GM21786 (cell line): ENCODE data around the gene CHPF.

Source experiments
- ATAC-seq: cut with Tn5 transposase; IDR thresholded peaks from one replicate; pipeline ENCODE4 v1.9.1; 2021; ENCODE audit not compliant: unreplicated experiment

CHPF gene

GRCh38 chr2:219569041-219569440, 25.4 kb upstream of the CHPF start:
- ATAC-seq, result no peak

- ATAC-seq, result no peak
Measured at GRCh38 chr2:219567791-219568361, 24.3 kb upstream of the CHPF start.

GRCh38 chr2:219567131-219567530, 23.5 kb upstream of the CHPF start:
- no peak for ATAC-seq

- no peak for ATAC-seq
Measured at GRCh38 chr2:219566640-219567039, 23.0 kb upstream of the CHPF start.

- ATAC-seq, result no peak
Measured at GRCh38 chr2:219565130-219566080, 21.8 kb upstream of the CHPF start.

GRCh38 chr2:219563271-219563928, 19.8 kb upstream of the CHPF start:
- ATAC-seq, result no peak

- ATAC-seq, result no peak
Measured at GRCh38 chr2:219562049-219563020, 18.7 kb upstream of the CHPF start.

- no peak for ATAC-seq
Measured at GRCh38 chr2:219561179-219562048, 17.8 kb upstream of the CHPF start.

- ATAC-seq, result no peak
Measured at GRCh38 chr2:219560893-219561178, 17.2 kb upstream of the CHPF start.

GRCh38 chr2:219560037-219560892, 16.7 kb upstream of the CHPF start:
- no peak for ATAC-seq

- ATAC-seq, result no peak
Measured at GRCh38 chr2:219559156-219559915, 15.7 kb upstream of the CHPF start.

- no peak for ATAC-seq
Measured at GRCh38 chr2:219557791-219558785, 14.5 kb upstream of the CHPF start.

GRCh38 chr2:219557320-219557719, 13.7 kb upstream of the CHPF start:
- no peak for ATAC-seq

- no peak for ATAC-seq
Measured at GRCh38 chr2:219556413-219556812, 12.8 kb upstream of the CHPF start.

- ATAC-seq, result no peak
Measured at GRCh38 chr2:219555956-219556355, 12.3 kb upstream of the CHPF start.

- ATAC-seq, result no peak
Measured at GRCh38 chr2:219554350-219554749, 10.7 kb upstream of the CHPF start.

GRCh38 chr2:219553463-219553963, 9.9 kb upstream of the CHPF start:
- no peak for ATAC-seq
